Fibroblast of lung (primary cell): ENCODE measurements around the gene AKAP12. TPM values are rescaled to one million over a fixed set of nuclear protein-coding genes. Genes with fewer than 3 reads are reported as not detected.
"Not testable (repeated sequence)": the region's sequence is repeated elsewhere in the genome, so short reads cannot be mapped to it uniquely, and the experiment has no call there.

Experiments used
- DNase-seq, 2 donors: peaks; one replicate each; pipeline versions ENCODE4 v3.0.0 to v3.0.0-alpha.2; 2010; ENCODE audit warnings: low read depth in 2 of 2
- H2AFZ ChIP-seq: 2 replicates; pipeline ENCODE4 v1.5.1; 2012; ENCODE audit warnings: low read length, control low read depth, inconsistent platforms
- H3K27ac ChIP-seq: 2 replicates; pipeline ENCODE4 v1.5.1; 2011; ENCODE audit warnings: low read length, control low read depth; ENCODE audit not compliant: insufficient read depth
- H3K27me3 ChIP-seq: 2 replicates; pipeline ENCODE4 v1.5.1; 2011; ENCODE audit warnings: mild to moderate bottlenecking, low read length; ENCODE audit not compliant: control insufficient read depth, insufficient read depth
- H3K36me3 ChIP-seq: 2 replicates; pipeline ENCODE4 v1.5.1; 2011; ENCODE audit warnings: low read length; ENCODE audit not compliant: control insufficient read depth, insufficient read depth
- H3K4me1 ChIP-seq: 2 replicates; pipeline ENCODE4 v1.5.1; 2011; ENCODE audit warnings: low read length; ENCODE audit not compliant: control insufficient read depth, insufficient read depth; ENCODE audit errors: extremely low read depth
- H3K4me2 ChIP-seq: 2 replicates; pipeline ENCODE4 v1.5.1; 2011; ENCODE audit warnings: low read length, control low read depth; ENCODE audit not compliant: insufficient read depth; ENCODE audit errors: extremely low read depth
- H3K4me3 ChIP-seq, 4 experiments: fragments of 200-600 bp in 1 of 4; sonication (generic) in 1 of 4; replicated peaks in 1 of 4; 2 replicates each; pipeline ENCODE4 v1.5.1; 2011 to 2016; ENCODE audit warnings: low read length in 4 of 4, low read depth in 3 of 4, mild to moderate bottlenecking in 3 of 4, control low read depth in 2 of 4, inconsistent platforms in 1 of 4, mixed read lengths in 1 of 4; ENCODE audit not compliant: insufficient read depth in 1 of 4; ENCODE audit errors: control extremely low read depth in 1 of 4
- H3K79me2 ChIP-seq: 2 replicates; pipeline ENCODE4 v1.5.1; 2012; ENCODE audit warnings: mild to moderate bottlenecking, low read length, inconsistent platforms; ENCODE audit not compliant: control insufficient read depth, insufficient read depth
- H3K9ac ChIP-seq: 2 replicates; pipeline ENCODE4 v1.5.1; 2011; ENCODE audit warnings: mild to moderate bottlenecking, low read length, control low read depth; ENCODE audit not compliant: insufficient read depth
- H3K9me3 ChIP-seq: 2 replicates; pipeline ENCODE4 v1.5.1; 2012; ENCODE audit warnings: low read depth, low read length; ENCODE audit not compliant: control insufficient read depth, insufficient read depth
- H4K20me1 ChIP-seq: 2 replicates; pipeline ENCODE4 v1.5.1; 2011; ENCODE audit warnings: low read length; ENCODE audit not compliant: control insufficient read depth, insufficient read depth; ENCODE audit errors: extremely low read depth
- CTCF ChIP-seq, 2 donors: IDR thresholded peaks in 1 of 2; conservative IDR thresholded peaks in 1 of 2; 1 replicate in 1 of 2; 2 replicates in 1 of 2; pipeline ENCODE4 v1.5.1; 2011 to 2012; ENCODE audit warnings: low read length in 2 of 2, control low read depth in 1 of 2, inconsistent platforms in 1 of 2, low read depth in 1 of 2, mild to moderate bottlenecking in 1 of 2
- EZH2 ChIP-seq: IDR thresholded peaks from 2 replicates; pipeline ENCODE4 v1.5.1; 2012; ENCODE audit warnings: low read length, control low read depth, mild to moderate bottlenecking; ENCODE audit errors: missing control alignments
- polyA plus RNA-seq, 2 donors: library from polyadenylated mRNA; depleted of rRNA in 1 of 2; stranded (reverse) in 1 of 2; unstranded in 1 of 2; fragments of >200 nt; gene quantifications; 2 replicates each; pipeline ENCODE4 v1.2.1, GENCODE V29; 2011 to 2012; ENCODE audit warnings: missing spikeins in 1 of 2
- total RNA-seq: library from RNA; depleted of rRNA; stranded (reverse); fragments of >200 nt; gene quantifications from 2 replicates; pipeline ENCODE4 v1.2.1, GENCODE V29; 2014

AKAP12 gene
- total and polyA plus RNA-seq, 2 donors (not counting 1 experiment from before 2014, with no cell fraction given): 68.5 to 133 TPM

GRCh38 chr6:151341476-151342195, 101.9 kb downstream of the AKAP12 start:
- Histone ChIP-seq H3K4me3 (no peak overlapping the region), H3K36me3 (peaks cover 2% of the 10 kb centered on the region), H2AFZ (no peak overlapping the region), H3K27me3 (no peaks in the 10 kb centered on the region), H3K9ac (no peak overlapping the region), H3K27ac (no peak overlapping the region), H3K4me2 (no peak overlapping the region), H4K20me1 (no peaks in the 10 kb centered on the region), H3K79me2 (peaks cover 9% of the 10 kb centered on the region), H3K9me3 (no peaks in the 10 kb centered on the region), H3K4me1 (no peaks in the 10 kb centered on the region)
- no peak for DNase-seq
- TF ChIP-seq EZH2: no peak
- TF ChIP-seq CTCF (conservative IDR thresholded peaks at IDR 0.05 in 1 of 2, IDR thresholded peaks at IDR 0.05 in 1 of 2; ENCODE audit: low read depth in 1 of 2, low read length in 2 of 2): no peak

GRCh38 chr6:151342750-151343149, 103.0 kb downstream of the AKAP12 start:
- not testable (repeated sequence) for H2AFZ ChIP-seq, H3K27me3 ChIP-seq, H3K4me1 ChIP-seq, H3K27ac ChIP-seq, H4K20me1 ChIP-seq, H3K79me2 ChIP-seq, H3K9me3 ChIP-seq, H3K4me2 ChIP-seq, DNase-seq, H3K4me3 ChIP-seq, H3K36me3 ChIP-seq, H3K9ac ChIP-seq

GRCh38 chr6:151349651-151350270, 110.0 kb downstream of the AKAP12 start:
- H2AFZ ChIP-seq: no peak overlapping the region
- H3K36me3 ChIP-seq: peaks cover 9% of the 10 kb centered on the region
- no peak for TF ChIP-seq EZH2
- no peak for TF ChIP-seq CTCF (conservative IDR thresholded peaks at IDR 0.05 in 1 of 2, IDR thresholded peaks at IDR 0.05 in 1 of 2; ENCODE audit: low read depth in 1 of 2, low read length in 2 of 2)
- H3K9me3 ChIP-seq: no peaks in the 10 kb centered on the region
- H3K27ac ChIP-seq: no peak overlapping the region
- H3K27me3 ChIP-seq: no peaks in the 10 kb centered on the region
- no peak overlapping the region for H3K4me2 ChIP-seq
- H3K79me2 ChIP-seq: no peaks in the 10 kb centered on the region
- H3K9ac ChIP-seq: no peak overlapping the region
- H3K4me1 ChIP-seq: no peaks in the 10 kb centered on the region
- H3K4me3 ChIP-seq: no peak overlapping the region
- H4K20me1 ChIP-seq: no peaks in the 10 kb centered on the region
- DNase-seq: no peak
